GM18502 (cell line): ENCODE measurements around the gene CCM2.
"Not testable (repeated sequence)": the region's sequence is repeated elsewhere in the genome, so short reads cannot be mapped to it uniquely, and the experiment has no call there.

Experiments
- ATAC-seq: cut with Tn5 transposase; IDR thresholded peaks from one replicate; pipeline ENCODE4 v1.9.1; 2021; ENCODE audit warnings: mild to moderate bottlenecking; ENCODE audit not compliant: unreplicated experiment, poor library complexity

Gene CCM2

GRCh38 chr7:45114257-45114656 lies 114.3 kb downstream of the CCM2 start:
- not testable (repeated sequence) for ATAC-seq

GRCh38 chr7:45114926-45115325 lies 114.9 kb downstream of the CCM2 start:
- ATAC-seq, result no peak

GRCh38 chr7:45116048-45116447 lies 116.0 kb downstream of the CCM2 start:
- ATAC-seq, result no peak

GRCh38 chr7:45117582-45117981 lies 117.6 kb downstream of the CCM2 start:
- ATAC-seq, result no peak

GRCh38 chr7:45118292-45118691 lies 118.3 kb downstream of the CCM2 start:
- no peak for ATAC-seq

GRCh38 chr7:45118889-45119331 lies 118.9 kb downstream of the CCM2 start:
- no peak for ATAC-seq

GRCh38 chr7:45119550-45119949 lies 119.5 kb downstream of the CCM2 start:
- ATAC-seq, result no peak

- no peak for ATAC-seq
Observed at GRCh38 chr7:45122975-45123860, 123.2 kb downstream of the CCM2 start.

GRCh38 chr7:45123913-45124710 lies 124.1 kb downstream of the CCM2 start:
- no peak for ATAC-seq

GRCh38 chr7:45125193-45125904 lies 125.3 kb downstream of the CCM2 start:
- ATAC-seq, result no peak
